IMR-90 (cell line): ENCODE measurements around the gene MCF2L2. TPM values are rescaled to one million over a fixed set of nuclear protein-coding genes. Genes with fewer than 3 reads are reported as not detected.

Experiments
- ATAC-seq: fragments of 200-7000 bp; cut with Tn5 transposase; 2 replicates; pipeline ENCODE4 v1.9.1; 2020; ENCODE audit warnings: low read depth, mild to moderate bottlenecking, moderate library complexity
- BruUV-seq: library from RNA; stranded (reverse); fragments of 400-500 nt; replicated peaks from 2 replicates; lab custom pipeline; 2021; lab: Mats Ljungman, UMichigan
- CTCF ChIA-PET: fragments of 300-600 bp; formaldehyde crosslinking; extraction: SDS; loops from one replicate; lab custom pipeline; 2021; ENCODE audit warnings: antibody characterized with exemption; lab: Yijun Ruan, JAX
- POLR2A ChIA-PET: fragments of 300-600 bp; sonication (Branson Sonifier 250); formaldehyde crosslinking; loops from one replicate; lab custom pipeline; 2022; ENCODE audit warnings: antibody characterized with exemption; ENCODE audit not compliant: unreplicated experiment; lab: Charles Lee
- DNase-seq: peaks from one replicate; pipeline ENCODE4 v3.0.0; 2013
- H2AFZ ChIP-seq: replicated peaks from 2 replicates; pipeline ENCODE3; 2013; ENCODE audit warnings: low read length, mild to moderate bottlenecking; ENCODE audit not compliant: poor library complexity
- H2AK5ac ChIP-seq: 2 replicates; pipeline ENCODE4 v1.6.1; 2013; ENCODE audit warnings: low read depth, low read length, inconsistent platforms
- H2AK9ac ChIP-seq: replicated peaks from 2 replicates; pipeline ENCODE3; 2013; ENCODE audit warnings: mild to moderate bottlenecking, low read depth, low read length, moderate library complexity; ENCODE audit not compliant: poor library complexity
- H2BK120ac ChIP-seq: 2 replicates; pipeline ENCODE4 v1.6.1; 2013; ENCODE audit warnings: low read depth, low read length, inconsistent platforms
- H2BK15ac ChIP-seq: 3 replicates; pipeline ENCODE4 v1.6.1; 2013; ENCODE audit warnings: low read depth, low read length, inconsistent platforms
- H2BK20ac ChIP-seq: 2 replicates; pipeline ENCODE4 v1.6.1; 2013; ENCODE audit warnings: low read depth, mild to moderate bottlenecking, inconsistent platforms, low read length, moderate library complexity
- H2BK5ac ChIP-seq: 2 replicates; pipeline ENCODE4 v1.6.1; 2013; ENCODE audit warnings: mild to moderate bottlenecking, low read depth, low read length, inconsistent platforms; ENCODE audit not compliant: poor library complexity, severe bottlenecking
- H3K14ac ChIP-seq: replicated peaks from 2 replicates; pipeline ENCODE4 v1.6.1; 2013; ENCODE audit warnings: low read depth, low read length, inconsistent platforms
- H3K18ac ChIP-seq: 2 replicates; pipeline ENCODE4 v1.6.1; 2013; ENCODE audit warnings: low read depth, low read length, control low read depth
- H3K23ac ChIP-seq: 2 replicates; pipeline ENCODE4 v1.6.1; 2013; ENCODE audit warnings: low read depth, low read length, inconsistent platforms
- H3K27ac ChIP-seq: 2 replicates; pipeline ENCODE4 v1.5.1; 2013; ENCODE audit warnings: mild to moderate bottlenecking, control low read depth, low read length; ENCODE audit not compliant: insufficient read depth
- H3K27me3 ChIP-seq: 2 replicates; pipeline ENCODE4 v1.6.1; 2013; ENCODE audit warnings: low read length; ENCODE audit not compliant: control insufficient read depth, insufficient read depth
- H3K36me3 ChIP-seq: 2 replicates; pipeline ENCODE4 v1.6.1; 2013; ENCODE audit warnings: low read length, mixed read lengths; ENCODE audit not compliant: control insufficient read depth, insufficient read depth
- H3K4ac ChIP-seq: 2 replicates; pipeline ENCODE4 v1.6.1; 2013; ENCODE audit warnings: low read depth, low read length, inconsistent platforms
- H3K4me1 ChIP-seq: 2 replicates; pipeline ENCODE4 v1.6.1; 2013; ENCODE audit warnings: low read length, mixed read lengths; ENCODE audit not compliant: control insufficient read depth, insufficient read depth
- H3K4me2 ChIP-seq: 2 replicates; pipeline ENCODE4 v1.6.1; 2013; ENCODE audit warnings: low read depth, mild to moderate bottlenecking, control low read depth, low read length, moderate library complexity
- H3K4me3 ChIP-seq: 2 replicates; pipeline ENCODE4 v1.5.1; 2013; ENCODE audit warnings: low read depth, mild to moderate bottlenecking, control low read depth, low read length, moderate library complexity; ENCODE audit not compliant: insufficient read depth
- H3K56ac ChIP-seq: 2 replicates; pipeline ENCODE4 v1.6.1; 2013; ENCODE audit warnings: low read length, inconsistent platforms; ENCODE audit not compliant: insufficient read depth; ENCODE audit errors: extremely low read depth
- H3K79me1 ChIP-seq, 2 experiments: 2 replicates each; pipeline ENCODE4 v1.6.1; 2013; ENCODE audit warnings: low read length in 2 of 2, inconsistent platforms in 1 of 2, low read depth in 1 of 2
- H3K9ac ChIP-seq: 2 replicates; pipeline ENCODE4 v1.6.1; 2013; ENCODE audit warnings: low read depth, low read length, control low read depth
- H3K9me1 ChIP-seq: 2 replicates; pipeline ENCODE4 v1.6.1; 2013; ENCODE audit warnings: low read length, inconsistent platforms; ENCODE audit not compliant: insufficient read depth
- H3K9me3 ChIP-seq: 2 replicates; pipeline ENCODE4 v1.6.1; 2013; ENCODE audit warnings: low read length; ENCODE audit not compliant: control insufficient read depth, insufficient read depth
- H4K20me1 ChIP-seq: 2 replicates; pipeline ENCODE4 v1.6.1; 2013; ENCODE audit warnings: low read length, inconsistent platforms; ENCODE audit not compliant: insufficient read depth
- H4K5ac ChIP-seq: 2 replicates; pipeline ENCODE4 v1.6.1; 2013; ENCODE audit warnings: mild to moderate bottlenecking, low read depth, low read length, control low read depth
- H4K8ac ChIP-seq, 2 experiments: 2 replicates each; pipeline ENCODE4 v1.6.1; 2013; ENCODE audit warnings: low read depth in 2 of 2, low read length in 2 of 2, control low read depth in 1 of 2, inconsistent platforms in 1 of 2
- H4K91ac ChIP-seq: 2 replicates; pipeline ENCODE4 v1.6.1; 2013; ENCODE audit warnings: low read depth, low read length, inconsistent platforms; ENCODE audit not compliant: insufficient read depth
- BHLHE40 ChIP-seq: fragments of 150-350 bp; IDR thresholded peaks from 2 replicates; pipeline ENCODE4 v1.6.1; 2016; ENCODE audit warnings: mild to moderate bottlenecking, low read depth, low read length
- CEBPB ChIP-seq: IDR thresholded peaks from 2 replicates; pipeline ENCODE4 v1.6.1; 2012; ENCODE audit warnings: low read depth, low read length, improper control_type of control experiment
- MAZ ChIP-seq: IDR thresholded peaks from 2 replicates; pipeline ENCODE4 v1.6.1; 2012; ENCODE audit warnings: low read depth, mild to moderate bottlenecking, low read length, improper control_type of control experiment, moderate library complexity, borderline replicate concordance
- NFE2L2 ChIP-seq: fragments of 150-350 bp; IDR thresholded peaks from 2 replicates; pipeline ENCODE4 v1.6.1; 2016; ENCODE audit warnings: low read depth, mild to moderate bottlenecking, low read length
- RFX5 ChIP-seq: IDR thresholded peaks from 2 replicates; pipeline ENCODE4 v1.8.0; 2012; ENCODE audit warnings: low read depth, mild to moderate bottlenecking, low read length, moderate library complexity
- whole genome bisulfite sequencing, 2 experiments: methylation state at CpG; one replicate each; pipeline versions ENCODE4 v1.1.5 to v1.1.7; 2013; ENCODE audit warnings: missing lambda C conversion rate in 2 of 2; ENCODE audit not compliant: insufficient read length in 1 of 2; ENCODE audit errors: extremely low coverage in 2 of 2; 5-methylcytosine and 5-hydroxymethylcytosine counted together
- dilution Hi-C: fragments of 300-500 bp; cut with HindIII; formaldehyde crosslinking; loops from one replicate; pipeline ENCODE4 v1.14.3; 2018; ENCODE audit warnings: low sequenced_read_pairs; ENCODE audit not compliant: unreplicated experiment
- in situ Hi-C: fragments of 300-500 bp; cut with MboI; formaldehyde crosslinking; loops from 3 replicates; pipeline ENCODE4 v1.14.3; 2019; ENCODE audit warnings: low sequenced_read_pairs, inconsistent platforms, mixed read lengths
- intact Hi-C: fragments of 100-400 bp; cut with micrococcal nuclease; formaldehyde crosslinking; loops from 2 replicates; pipeline ENCODE4 v1.10.0; 2022
- polyA plus RNA-seq, 3 experiments: library from polyadenylated mRNA; depleted of rRNA; stranded (reverse); fragments of >200 nt; gene quantifications; 2 replicates each; pipeline ENCODE4 v1.2.3, GENCODE V29; 2012; ENCODE audit warnings: low replicate concordance in 1 of 3
- total RNA-seq: library from RNA; depleted of rRNA; stranded (reverse); fragments of >200 nt; gene quantifications from 2 replicates; pipeline ENCODE4 v1.2.3, GENCODE V29; 2012
- TF ChIP-seq, protein P1 (sequence below): fragments of 150-350 bp; IDR thresholded peaks from 2 replicates; pipeline ENCODE4 v1.6.1; 2016; ENCODE audit warnings: low read depth, mild to moderate bottlenecking, low read length, moderate library complexity, borderline replicate concordance

The MCF2L2 gene
- total and polyA plus RNA-seq, 2 of the 4 experiments (the other 2 are of a cell fraction) = under 0.01 TPM; not detected in 1

DNA sequence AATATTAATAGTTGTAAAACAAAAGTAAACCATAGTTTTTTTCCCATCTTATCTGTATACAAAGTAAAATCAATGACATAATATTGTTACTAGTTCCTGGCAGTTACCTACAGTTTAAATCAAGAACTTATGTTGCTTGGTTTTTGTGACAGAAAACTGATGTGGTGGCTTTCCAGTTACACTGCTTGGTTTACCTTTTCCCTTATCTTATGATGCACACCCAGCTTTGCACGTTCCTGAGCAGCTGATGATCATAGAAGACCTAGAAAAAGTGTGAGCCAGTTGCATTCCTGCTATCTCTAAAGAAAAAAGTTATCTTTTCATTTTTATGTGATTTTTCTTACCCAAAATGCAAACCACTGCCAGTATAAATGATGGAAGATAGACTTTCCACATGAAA lies 229.5 kb downstream of the MCF2L2 start:
- intact Hi-C loops = no loop called here
- Histone ChIP-seq H4K91ac (no peak overlapping the region), H3K14ac (no peak overlapping the region), H3K4ac (no peak overlapping the region), H3K9ac (no peak overlapping the region), H4K8ac (no peak overlapping the region), H3K18ac (no peak overlapping the region), H3K27me3 (peaks cover 6% of the 10 kb centered on the region), H3K23ac (no peak overlapping the region), H4K20me1 (no peaks in the 10 kb centered on the region), H3K9me3 (no peaks in the 10 kb centered on the region), H2AFZ (no peak overlapping the region), H3K4me3 (no peak overlapping the region), H3K56ac (no peak overlapping the region), H2BK20ac (no peak overlapping the region), H3K36me3 (no peaks in the 10 kb centered on the region), H3K9me1 (no peaks in the 10 kb centered on the region; the same call in 1 of the 2 replicates), H3K27ac (no peak overlapping the region), H4K5ac (no peak overlapping the region), H2BK15ac (no peak overlapping the region), H3K4me1 (0 out of 2 replicates have a peak, but pooled peaks cover under 1% of the 10 kb centered on the region), H2BK5ac (no peak overlapping the region), H2AK5ac (no peak overlapping the region), H2AK9ac (no peak overlapping the region), H2BK120ac (no peak overlapping the region), H3K79me1 (no peaks in the 10 kb centered on the region), H3K4me2 (no peak overlapping the region)
- in situ Hi-C loops = no loop called here
- POLR2A ChIA-PET = no interaction called here
- DNase-seq (no peak), ATAC-seq (no peak)
- TF ChIP-seq MAZ (no peak), CEBPB (no peak), RFX5 (no peak), NFE2L2 (no peak), BHLHE40 (no peak)
- TF ChIP-seq, protein P1, sequence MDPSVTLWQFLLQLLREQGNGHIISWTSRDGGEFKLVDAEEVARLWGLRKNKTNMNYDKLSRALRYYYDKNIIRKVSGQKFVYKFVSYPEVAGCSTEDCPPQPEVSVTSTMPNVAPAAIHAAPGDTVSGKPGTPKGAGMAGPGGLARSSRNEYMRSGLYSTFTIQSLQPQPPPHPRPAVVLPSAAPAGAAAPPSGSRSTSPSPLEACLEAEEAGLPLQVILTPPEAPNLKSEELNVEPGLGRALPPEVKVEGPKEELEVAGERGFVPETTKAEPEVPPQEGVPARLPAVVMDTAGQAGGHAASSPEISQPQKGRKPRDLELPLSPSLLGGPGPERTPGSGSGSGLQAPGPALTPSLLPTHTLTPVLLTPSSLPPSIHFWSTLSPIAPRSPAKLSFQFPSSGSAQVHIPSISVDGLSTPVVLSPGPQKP = no peak
- CTCF ChIA-PET = no interaction called here
- dilution Hi-C loops = no loop called here
- no CpG with 5 or more reads among the region's 1 CpG for WGBS, 2 experiments
- no TSS peak for BruUV-seq
